ACC112 (cell line): ENCODE results near the gene TMEM53.

Source experiments
- H2AFZ ChIP-seq: fragments of 200-600 bp; sonication (generic); one replicate; pipeline ENCODE4 v1.6.0; 2017; ENCODE audit warnings: antibody characterized with exemption, low read length; ENCODE audit not compliant: unreplicated experiment
- H3K27ac ChIP-seq: fragments of 200-600 bp; sonication (generic); 2 replicates; pipeline ENCODE4 v1.5.1; 2014; ENCODE audit warnings: low read depth, mild to moderate bottlenecking, antibody characterized with exemption, low read length, moderate library complexity
- H3K27me3 ChIP-seq: fragments of 200-600 bp; sonication (generic); 2 replicates; pipeline ENCODE4 v1.6.1; 2014; ENCODE audit warnings: mild to moderate bottlenecking, antibody characterized with exemption, low read length, moderate library complexity, mixed read lengths; ENCODE audit not compliant: insufficient read depth
- H3K36me3 ChIP-seq: fragments of 200-600 bp; sonication (generic); 2 replicates; pipeline ENCODE4 v1.6.1; 2016; ENCODE audit warnings: mild to moderate bottlenecking, antibody characterized with exemption, low read length, moderate library complexity, mixed read lengths; ENCODE audit not compliant: insufficient read depth
- H3K4me1 ChIP-seq: fragments of 200-600 bp; sonication (generic); one replicate; pipeline ENCODE4 v1.6.1; 2016; ENCODE audit warnings: low read length, mixed read lengths; ENCODE audit not compliant: insufficient read depth, unreplicated experiment, control insufficient read depth
- H3K4me3 ChIP-seq: fragments of 200-600 bp; sonication (generic); 2 replicates; pipeline ENCODE4 v1.5.1; 2014; ENCODE audit warnings: mild to moderate bottlenecking, low read depth, low read length
- H3K79me2 ChIP-seq: fragments of 200-600 bp; sonication (generic); one replicate; pipeline ENCODE4 v1.6.0; 2016; ENCODE audit warnings: low read length; ENCODE audit not compliant: control insufficient read depth, unreplicated experiment, insufficient read depth

The TMEM53 gene

DNA sequence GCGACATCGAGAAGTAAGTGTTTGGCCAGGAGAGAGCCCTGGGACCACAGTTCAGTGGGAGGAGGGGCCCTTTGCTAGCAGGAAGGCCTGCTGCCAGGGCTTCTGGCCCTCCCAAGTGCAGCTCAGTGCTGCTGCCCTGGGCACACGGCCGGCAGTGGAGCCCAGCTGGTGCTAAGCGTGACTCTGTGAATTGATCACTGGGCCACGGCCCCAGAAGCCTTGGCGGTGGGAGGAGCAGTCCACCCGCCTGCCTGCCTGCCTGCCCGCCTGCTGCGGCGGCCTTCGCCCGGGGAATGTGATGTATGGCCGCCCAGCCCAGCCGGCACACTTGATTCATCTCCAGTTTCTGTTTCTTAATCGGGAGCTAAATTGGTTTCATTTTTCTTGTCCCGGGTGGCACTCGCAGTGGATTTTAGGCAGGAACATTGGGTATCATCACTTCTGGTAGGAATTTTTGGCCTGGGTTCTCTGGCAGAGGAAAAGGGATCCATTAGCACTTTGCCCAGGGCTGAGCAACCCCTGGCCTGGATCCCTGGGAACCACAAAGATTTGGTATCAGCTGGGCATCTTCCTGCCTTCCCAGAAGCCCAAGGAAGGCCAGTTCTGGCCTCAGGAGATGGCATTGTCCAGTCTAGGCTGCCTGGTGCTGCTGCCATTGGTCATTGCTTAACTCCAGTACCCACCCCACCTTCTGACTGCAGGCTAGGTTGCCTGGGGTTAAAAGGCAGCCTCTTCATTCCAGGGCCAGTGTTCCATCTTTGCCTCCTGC, 28.6 kb downstream of the TMEM53 start:
- Histone ChIP-seq H3K27ac (no peak overlapping the region), H3K79me2 (no peaks in the 10 kb centered on the region), H3K36me3 (peaks cover 4% of the 10 kb centered on the region; the same call in 1 of the 2 replicates), H3K4me1 (no peaks in the 10 kb centered on the region), H3K4me3 (no peak overlapping the region), H2AFZ (no peak overlapping the region), H3K27me3 (no peaks in the 10 kb centered on the region)

DNA sequence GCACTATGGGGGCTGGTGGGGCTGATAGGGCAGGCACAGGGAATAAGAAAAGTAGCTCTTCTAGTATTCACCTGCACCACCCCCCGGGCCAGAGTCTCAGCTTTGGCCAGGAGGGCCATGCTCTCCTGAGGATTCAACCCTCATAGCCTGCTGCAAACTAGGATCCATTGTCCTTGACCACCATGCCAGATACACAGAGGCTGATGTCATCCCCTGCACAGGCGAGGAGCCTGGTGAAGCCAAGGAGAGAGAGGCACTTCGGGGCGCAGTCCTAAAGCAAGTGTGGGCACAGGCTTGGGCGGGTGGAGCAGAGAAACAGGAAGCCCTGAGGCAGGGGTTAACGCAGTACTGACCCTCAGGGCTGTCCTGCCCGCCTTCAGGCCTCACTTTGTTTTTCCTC, 29.5 kb downstream of the TMEM53 start:
- H3K36me3 ChIP-seq = peaks cover 4% of the 10 kb centered on the region; the same call in 1 of the 2 replicates
- H2AFZ ChIP-seq = no peak overlapping the region
- H3K4me1 ChIP-seq = no peaks in the 10 kb centered on the region
- H3K79me2 ChIP-seq = no peaks in the 10 kb centered on the region
- H3K27me3 ChIP-seq = no peaks in the 10 kb centered on the region
- H3K27ac ChIP-seq = no peak overlapping the region
- H3K4me3 ChIP-seq = no peak overlapping the region

DNA sequence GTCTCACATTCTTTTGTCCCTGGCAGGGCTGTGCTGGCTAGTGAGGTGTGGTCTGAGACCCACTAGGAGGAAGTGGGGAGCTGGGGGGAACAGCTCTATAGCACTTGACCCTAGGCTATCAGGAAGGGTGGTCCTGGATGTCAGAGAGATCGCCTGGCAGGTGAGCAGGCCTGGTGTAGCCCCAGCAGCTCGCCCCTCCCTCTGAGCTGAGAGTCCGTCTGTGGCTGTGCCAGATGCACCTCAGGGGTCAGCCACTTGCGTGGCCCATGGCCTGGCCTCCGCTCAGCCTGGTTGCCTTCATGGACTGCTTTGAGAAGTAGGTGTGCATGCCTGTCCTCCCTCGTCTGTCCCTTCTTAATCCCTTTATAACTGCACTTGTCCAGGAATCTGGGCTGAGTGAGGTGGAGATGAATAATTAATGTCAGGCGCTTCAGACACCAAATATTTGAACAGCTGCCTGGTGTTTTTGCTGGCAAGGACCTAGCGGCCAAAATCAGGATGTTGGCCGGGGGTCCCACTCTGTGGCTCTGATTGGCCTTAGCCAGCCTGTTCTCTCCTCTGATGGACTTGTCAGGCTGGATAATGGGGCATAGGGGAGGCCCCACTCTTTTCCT, 30.5 kb downstream of the TMEM53 start:
- H3K4me3 ChIP-seq = no peak overlapping the region
- no peak overlapping the region for H2AFZ ChIP-seq
- H3K36me3 ChIP-seq = peaks cover 9% of the 10 kb centered on the region; the same call in 1 of the 2 replicates
- no peak overlapping the region for H3K27ac ChIP-seq
- H3K4me1 ChIP-seq = no peaks in the 10 kb centered on the region
- H3K79me2 ChIP-seq = no peaks in the 10 kb centered on the region
- no peaks in the 10 kb centered on the region for H3K27me3 ChIP-seq

DNA sequence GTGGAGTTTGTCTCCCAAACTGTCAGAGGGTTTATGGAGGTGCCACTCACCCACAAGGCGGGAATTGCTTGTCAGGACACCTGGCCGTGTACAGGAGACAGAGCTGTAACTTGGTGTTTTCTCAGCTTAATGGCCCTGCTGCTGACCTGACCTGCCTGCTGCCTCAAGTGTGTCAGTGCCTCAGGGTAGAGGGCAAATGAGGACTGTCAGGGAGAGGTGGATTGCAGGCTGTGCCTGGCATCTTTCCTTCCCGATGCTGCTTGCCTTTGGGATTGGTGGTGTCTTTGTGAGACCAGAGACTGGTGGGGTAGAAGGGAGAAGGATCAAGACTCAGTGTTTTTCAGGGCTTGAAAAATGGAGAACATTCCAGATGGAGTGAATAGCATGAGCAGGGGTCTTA, 31.4 kb downstream of the TMEM53 start:
- no peak overlapping the region for H3K4me3 ChIP-seq
- no peak overlapping the region for H2AFZ ChIP-seq
- H3K36me3 ChIP-seq = peaks cover 16% of the 10 kb centered on the region; the same call in 1 of the 2 replicates
- no peaks in the 10 kb centered on the region for H3K27me3 ChIP-seq
- H3K4me1 ChIP-seq = no peaks in the 10 kb centered on the region
- H3K79me2 ChIP-seq = no peaks in the 10 kb centered on the region
- no peak overlapping the region for H3K27ac ChIP-seq

DNA sequence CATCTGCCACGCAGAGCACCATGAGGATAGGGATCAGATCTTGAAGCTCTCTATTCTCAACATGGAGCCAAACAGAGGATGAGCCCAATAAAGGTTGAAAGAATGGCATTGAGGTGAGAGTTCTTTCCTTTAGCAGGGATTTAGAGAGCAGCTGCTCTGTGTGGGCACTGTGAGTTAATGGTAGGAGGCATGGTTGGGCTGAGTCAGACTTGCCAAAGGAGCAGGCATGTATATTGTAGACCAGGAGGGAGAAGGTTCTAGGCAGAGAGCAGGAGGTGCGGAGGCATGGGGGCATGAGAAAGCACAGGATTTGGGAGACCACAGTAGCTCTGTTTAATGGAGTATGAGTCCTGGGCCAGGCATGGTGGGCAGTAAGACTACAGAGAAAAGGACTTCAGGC, 32.0 kb downstream of the TMEM53 start:
- Histone ChIP-seq H3K36me3 (peaks cover 16% of the 10 kb centered on the region; the same call in 1 of the 2 replicates), H2AFZ (no peak overlapping the region)

DNA sequence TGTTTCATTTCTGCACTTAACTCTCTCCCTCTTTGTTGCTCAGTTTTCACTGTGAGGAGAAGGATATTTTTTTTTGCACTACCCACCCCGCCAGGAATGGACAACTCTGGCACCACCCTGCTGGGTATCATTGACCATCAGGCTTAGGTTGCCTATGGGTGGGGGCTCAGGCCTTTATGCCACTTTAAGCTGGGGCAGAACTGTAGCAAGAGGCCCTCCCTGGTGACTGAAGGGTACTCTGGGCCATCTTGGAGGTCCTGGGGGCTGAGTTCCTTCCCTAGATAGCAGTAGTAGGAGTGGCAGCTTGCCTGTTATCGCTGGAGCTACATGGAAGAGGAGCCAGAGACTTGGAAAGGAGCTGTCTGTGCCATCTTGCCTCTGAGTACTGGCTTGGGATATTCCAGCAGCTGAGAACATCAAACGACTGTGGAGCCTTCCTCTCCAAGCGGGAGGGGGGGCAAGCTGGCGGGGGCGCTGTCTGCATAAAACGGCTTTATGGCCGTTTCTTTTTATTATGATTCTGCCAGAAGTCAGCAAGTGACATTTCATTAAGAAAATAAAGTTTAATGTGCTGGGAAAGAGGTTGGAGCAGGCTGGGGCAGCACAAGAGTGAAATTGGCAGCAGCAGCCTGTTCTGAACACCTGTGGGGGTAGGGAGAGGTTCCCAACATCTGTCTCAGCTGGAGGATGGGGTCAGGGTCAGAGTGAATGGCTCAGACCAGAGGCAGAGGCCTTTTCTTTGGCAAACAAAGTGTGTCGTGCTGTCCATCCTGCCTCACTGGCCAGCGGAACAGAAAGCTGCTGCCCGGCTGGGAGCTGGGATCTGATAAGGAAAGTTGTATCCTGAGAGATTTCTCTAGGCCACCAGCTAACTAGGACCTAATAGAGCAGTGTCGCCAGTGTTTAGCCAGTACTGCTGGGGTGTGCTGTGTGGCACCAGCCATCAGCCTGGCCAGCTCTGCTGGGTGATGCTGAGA, 32.9 kb downstream of the TMEM53 start:
- no peak overlapping the region for H3K4me3 ChIP-seq
- H3K4me1 ChIP-seq = no peaks in the 10 kb centered on the region
- H3K79me2 ChIP-seq = no peaks in the 10 kb centered on the region
- H3K36me3 ChIP-seq = peaks cover 19% of the 10 kb centered on the region; the same call in 1 of the 2 replicates
- H3K27ac ChIP-seq = no peak overlapping the region
- no peak overlapping the region for H2AFZ ChIP-seq
- no peaks in the 10 kb centered on the region for H3K27me3 ChIP-seq

More for the DNA sequence above, 32.0 kb downstream of the TMEM53 start:
- H3K4me1 ChIP-seq = no peaks in the 10 kb centered on the region
- H3K79me2 ChIP-seq = no peaks in the 10 kb centered on the region
- no peak overlapping the region for H3K27ac ChIP-seq
- H3K4me3 ChIP-seq = no peak overlapping the region
- H3K27me3 ChIP-seq = no peaks in the 10 kb centered on the region

DNA sequence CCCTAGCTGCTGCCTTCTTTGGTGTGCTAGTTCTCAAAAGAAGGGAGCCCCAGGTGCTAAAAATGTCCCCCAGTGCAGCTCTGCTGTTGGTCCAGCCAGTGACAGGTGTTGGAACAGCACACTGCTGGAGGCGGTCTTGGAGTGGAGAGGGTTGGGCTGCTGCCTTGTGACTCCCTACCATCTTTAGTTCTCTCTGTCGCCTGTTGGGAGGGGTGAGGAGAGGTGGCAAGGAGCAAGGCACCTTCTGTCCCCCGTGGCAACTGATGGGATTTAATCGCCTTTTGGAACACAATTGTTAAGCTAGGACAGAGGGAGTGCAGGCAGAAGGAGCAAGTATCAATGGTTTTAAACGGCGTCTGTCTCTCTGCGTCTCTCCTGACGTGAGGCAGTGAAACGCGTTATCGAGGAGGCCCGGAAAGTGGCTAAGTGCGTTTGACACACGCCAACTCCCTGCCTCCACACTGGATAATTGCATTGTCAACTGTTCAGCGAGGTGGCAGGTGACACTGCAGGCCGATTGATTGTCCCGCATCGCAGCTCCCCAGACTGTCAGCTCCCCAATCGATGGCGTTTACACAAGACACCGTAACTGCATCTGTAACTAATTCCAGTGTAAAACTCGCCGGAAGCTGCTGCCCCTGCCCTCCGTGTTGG, 34.0 kb downstream of the TMEM53 start:
- H3K4me3 ChIP-seq = no peak overlapping the region
- H3K27me3 ChIP-seq = no peaks in the 10 kb centered on the region
- H3K27ac ChIP-seq = no peak overlapping the region
- peaks cover 19% of the 10 kb centered on the region; the same call in 1 of the 2 replicates for H3K36me3 ChIP-seq
- H2AFZ ChIP-seq = no peak overlapping the region
- no peaks in the 10 kb centered on the region for H3K4me1 ChIP-seq
- no peaks in the 10 kb centered on the region for H3K79me2 ChIP-seq

DNA sequence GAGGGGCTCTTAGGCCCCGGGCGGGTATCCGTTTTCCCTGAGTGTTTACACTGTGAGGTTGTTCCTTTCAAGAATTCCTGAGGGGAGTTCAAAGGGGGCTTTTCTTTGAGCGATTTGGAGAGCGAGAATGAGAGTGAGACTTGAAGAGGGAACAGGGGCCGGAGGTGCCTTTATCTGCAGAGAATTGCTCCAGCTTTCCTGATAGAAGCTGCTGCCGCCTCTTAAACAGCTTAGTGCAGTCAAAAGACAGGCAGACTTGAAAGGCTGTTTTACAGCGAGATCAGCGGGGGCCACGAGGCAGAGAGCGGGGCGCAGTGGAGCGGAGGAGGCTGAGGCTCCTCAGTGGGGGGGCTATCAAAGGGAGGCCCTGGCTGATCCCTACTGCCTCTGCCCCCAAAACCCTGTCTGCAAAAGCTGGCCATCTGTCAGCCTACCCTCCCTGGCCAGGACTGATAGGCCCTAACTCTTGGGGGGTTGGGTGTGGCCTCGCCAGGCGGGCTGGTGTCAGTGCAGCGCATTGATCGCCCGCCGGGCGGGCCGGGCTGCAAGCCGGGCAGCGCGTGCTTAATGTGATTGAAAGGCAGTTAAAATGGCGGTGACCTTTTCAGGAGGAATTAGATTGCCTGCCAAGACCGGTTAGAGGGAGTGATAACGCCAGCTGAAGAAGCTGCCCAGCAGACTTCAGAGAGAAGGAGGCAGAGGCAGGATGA, 36.4 kb downstream of the TMEM53 start:
- Histone ChIP-seq H3K27me3 (no peaks in the 10 kb centered on the region), H3K4me1 (peaks cover 15% of the 10 kb centered on the region), H2AFZ (no peak overlapping the region), H3K79me2 (peaks cover 21% of the 10 kb centered on the region), H3K4me3 (no peak overlapping the region), H3K27ac (no peak overlapping the region), H3K36me3 (peaks cover 23% of the 10 kb centered on the region; the same call in 1 of the 2 replicates)

DNA sequence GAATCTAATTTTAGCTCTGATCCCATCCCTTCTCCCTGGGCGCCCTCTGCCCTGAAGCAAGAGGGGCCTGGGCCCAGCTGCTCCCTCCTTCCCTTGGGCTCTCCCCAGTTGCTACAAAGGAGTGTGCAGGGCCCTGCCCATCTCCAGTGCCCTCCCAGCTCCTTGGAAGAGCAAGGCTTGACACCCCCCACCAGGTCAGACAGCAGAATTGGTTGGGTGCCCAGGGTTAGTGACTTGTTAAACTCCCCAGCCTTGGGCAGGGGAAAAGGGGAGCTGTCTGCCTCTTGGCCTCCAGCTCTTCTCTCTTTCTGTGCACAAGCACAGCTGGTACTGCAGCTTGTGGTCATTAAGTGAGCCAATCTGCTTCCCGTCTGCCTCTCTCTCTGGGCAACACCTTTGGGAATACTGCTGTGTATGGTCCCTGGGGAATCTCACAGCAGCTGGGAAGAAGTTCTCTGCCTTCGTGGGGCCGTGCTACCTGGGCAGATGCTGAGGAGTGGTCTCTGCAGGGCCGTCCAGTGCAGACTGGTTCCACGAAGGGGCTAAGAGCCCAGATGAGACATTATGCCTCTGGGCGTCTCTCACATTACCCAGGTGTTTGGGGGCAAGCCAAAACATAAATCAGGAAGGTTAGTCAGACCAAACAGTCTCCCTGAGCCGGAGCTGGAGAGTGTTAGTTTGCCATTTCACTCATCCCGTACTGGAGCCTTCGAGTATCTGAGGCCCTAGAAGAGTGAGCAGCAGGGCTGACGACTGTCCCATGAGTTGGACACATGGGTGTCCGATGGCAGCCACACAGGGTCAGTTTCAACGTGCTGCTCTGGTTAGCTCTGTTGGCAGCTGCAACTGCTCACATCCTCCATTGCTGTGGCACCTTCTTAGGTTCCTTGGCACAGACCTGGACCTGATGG, 37.3 kb downstream of the TMEM53 start:
- Histone ChIP-seq H3K4me3 (no peak overlapping the region), H3K4me1 (peaks cover 16% of the 10 kb centered on the region), H3K79me2 (peaks cover 23% of the 10 kb centered on the region), H3K27ac (no peak overlapping the region), H2AFZ (no peak overlapping the region), H3K36me3 (peaks cover 23% of the 10 kb centered on the region; the same call in 1 of the 2 replicates), H3K27me3 (no peaks in the 10 kb centered on the region)
